ENCODE results near the gene CST3.
A peak's percentile ranks its signal among the peaks of the same experiment; 100 is the strongest.

The CST3 gene

GRCh38 chr20:23609486-23610109 lies 28.2 kb downstream of the CST3 start:
- TF ChIP-seq JUND (IDR thresholded peaks at IDR 0.05; ENCODE audit: low read depth): no peak
- in situ Hi-C loops (cut with HindIII; ENCODE audit: low pct_unique_long_range_greater_than_20kb, low sequenced_read_pairs): no loop called here
- DNase-seq (ENCODE audit: low read depth in 1 of 2, low spot score in 1 of 2): no peak

GRCh38 chr20:23608251-23608846 lies 29.4 kb downstream of the CST3 start:
- in situ Hi-C loops (cut with HindIII; ENCODE audit: low pct_unique_long_range_greater_than_20kb, low sequenced_read_pairs): no loop called here

DNA sequence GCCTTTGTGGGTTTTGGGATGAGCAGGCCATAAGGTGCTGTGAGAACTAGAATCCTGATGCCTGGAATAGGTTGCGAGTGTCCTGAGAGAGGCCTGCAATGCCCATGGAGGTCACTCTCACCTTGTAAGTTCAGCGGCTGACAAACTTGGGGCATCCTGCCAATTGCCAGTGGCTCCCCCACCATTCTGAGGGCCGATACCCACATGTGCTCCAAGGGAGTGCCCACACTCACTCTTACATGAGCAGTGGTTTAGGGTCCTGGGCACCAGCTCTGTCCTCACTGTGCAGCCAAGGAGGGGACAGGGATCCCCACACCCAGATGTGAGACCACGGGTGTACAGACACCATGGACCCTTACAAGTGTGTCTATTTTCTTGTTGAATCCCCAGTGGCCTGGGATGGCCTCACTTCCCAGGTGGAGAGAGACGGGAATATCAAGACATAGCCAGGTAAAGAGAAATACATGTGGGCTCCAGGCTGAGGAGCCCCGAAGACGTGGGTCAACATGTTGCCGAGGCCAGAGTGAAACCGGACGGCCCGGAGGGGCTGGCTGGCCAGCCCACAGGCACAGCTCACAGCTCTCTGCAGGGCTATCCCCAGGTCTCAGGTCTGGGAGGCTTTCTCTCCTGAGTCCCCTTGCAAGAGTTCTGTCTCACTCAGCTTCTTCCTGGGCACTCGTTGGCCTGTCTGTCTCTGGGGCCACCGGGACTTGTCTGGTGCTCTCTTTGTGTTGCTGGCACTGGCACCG lies 30.1 kb downstream of the CST3 start:
- no peak for TF ChIP-seq JUND (IDR thresholded peaks at IDR 0.05; ENCODE audit: low read depth)
- in situ Hi-C loops (cut with HindIII; ENCODE audit: low pct_unique_long_range_greater_than_20kb, low sequenced_read_pairs): no loop called here
- no peak for DNase-seq (ENCODE audit: low read depth in 1 of 2, low spot score in 1 of 2)

More at GRCh38 chr20:23608251-23608846, 29.4 kb downstream of the CST3 start:
- DNase-seq (ENCODE audit: low read depth in 1 of 2, low spot score in 1 of 2): no peak
- no peak for TF ChIP-seq JUND (IDR thresholded peaks at IDR 0.05; ENCODE audit: low read depth)

- TF ChIP-seq JUND (IDR thresholded peaks at IDR 0.05; ENCODE audit: low read depth): no peak
- in situ Hi-C loops (cut with HindIII; ENCODE audit: low pct_unique_long_range_greater_than_20kb, low sequenced_read_pairs): no loop called here
- DNase-seq (ENCODE audit: low read depth in 1 of 2, low spot score in 1 of 2): peak; percentile 83 to 92
Measured at GRCh38 chr20:23606652-23607049, 31.1 kb downstream of the CST3 start.

DNA sequence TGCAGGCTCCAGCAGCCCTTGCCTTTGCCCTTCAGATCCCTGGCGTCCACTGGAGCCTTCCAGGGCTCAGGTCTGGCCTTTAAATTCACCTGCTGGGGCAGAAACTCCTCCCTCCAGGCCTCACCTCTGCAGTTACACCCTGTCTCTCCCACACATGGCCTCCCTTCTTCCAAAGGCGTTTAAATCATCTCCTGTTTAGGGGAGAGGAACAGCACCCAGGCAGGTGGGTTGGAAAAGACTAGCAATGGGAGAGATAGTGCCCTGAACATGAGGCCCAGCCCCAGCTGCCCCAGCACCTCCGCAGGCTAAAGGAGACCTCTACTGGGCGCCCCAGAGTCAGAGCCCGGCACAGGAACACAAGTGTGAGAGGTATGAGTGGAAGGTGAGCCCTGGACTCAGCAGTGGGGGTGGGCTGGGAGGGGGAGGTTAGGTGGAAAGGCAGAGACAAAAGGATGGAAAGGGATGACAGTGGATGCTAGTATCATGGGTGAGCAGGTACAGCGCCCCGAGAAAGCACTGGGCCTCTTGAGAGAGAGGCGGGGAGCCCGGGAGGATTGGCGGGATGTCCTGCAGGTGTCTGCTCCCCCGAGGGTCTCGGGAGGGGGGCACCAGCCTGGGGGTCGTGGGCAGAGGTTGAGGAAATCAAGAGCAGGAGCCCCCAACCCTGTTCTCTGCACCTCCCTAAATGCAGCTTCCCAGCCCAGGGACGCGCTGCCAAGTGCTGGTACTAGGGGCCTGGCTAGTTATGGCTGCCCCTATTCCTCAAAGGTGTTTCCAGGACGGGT lies 31.7 kb downstream of the CST3 start, which contains the start of gene CST9:
Gene CST9, minus strand, starts transcription at position 51 of the 785 bp plus-strand sequence. CDS start 53 bp downstream, outside the sequence.
- in situ Hi-C loops (cut with HindIII; ENCODE audit: low pct_unique_long_range_greater_than_20kb, low sequenced_read_pairs): no loop called here
- DNase-seq (ENCODE audit: low read depth in 1 of 2, low spot score in 1 of 2): no peak
- no peak for TF ChIP-seq JUND (IDR thresholded peaks at IDR 0.05; ENCODE audit: low read depth)

DNA sequence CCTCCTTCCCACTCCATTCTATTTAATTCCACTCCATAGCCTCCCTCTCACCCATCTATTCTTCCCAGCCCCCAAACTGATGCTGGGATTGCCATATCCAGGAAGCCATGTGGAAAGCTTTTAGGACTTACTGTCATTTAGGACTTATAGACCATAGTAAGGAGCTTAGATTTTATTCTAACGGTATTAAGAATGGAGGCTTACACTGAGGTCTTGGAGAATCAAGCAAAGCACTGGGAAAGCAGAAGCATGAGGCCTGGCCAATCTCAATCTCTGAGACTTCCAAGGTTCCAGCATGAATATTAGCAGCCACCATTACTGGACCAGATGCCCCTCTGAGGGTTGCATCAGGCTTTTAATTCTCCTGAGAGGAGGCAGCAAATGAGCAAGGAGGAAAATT lies 33.4 kb downstream of the CST3 start:
- DNase-seq (ENCODE audit: low read depth in 1 of 2, low spot score in 1 of 2): no peak
- TF ChIP-seq JUND (IDR thresholded peaks at IDR 0.05; ENCODE audit: low read depth): no peak
- in situ Hi-C loops (cut with HindIII; ENCODE audit: low pct_unique_long_range_greater_than_20kb, low sequenced_read_pairs): no loop called here

GRCh38 chr20:23603321-23603720 lies 34.4 kb downstream of the CST3 start:
- no peak for TF ChIP-seq JUND (IDR thresholded peaks at IDR 0.05; ENCODE audit: low read depth)
- in situ Hi-C loops (cut with HindIII; ENCODE audit: low pct_unique_long_range_greater_than_20kb, low sequenced_read_pairs): no loop called here
- no peak for DNase-seq (ENCODE audit: low read depth in 1 of 2, low spot score in 1 of 2)

GRCh38 chr20:23602699-23603098 lies 35.1 kb downstream of the CST3 start:
- DNase-seq (ENCODE audit: low read depth in 1 of 2, low spot score in 1 of 2): no peak
- no peak for TF ChIP-seq JUND (IDR thresholded peaks at IDR 0.05; ENCODE audit: low read depth)
- in situ Hi-C loops (cut with HindIII; ENCODE audit: low pct_unique_long_range_greater_than_20kb, low sequenced_read_pairs): no loop called here

DNA sequence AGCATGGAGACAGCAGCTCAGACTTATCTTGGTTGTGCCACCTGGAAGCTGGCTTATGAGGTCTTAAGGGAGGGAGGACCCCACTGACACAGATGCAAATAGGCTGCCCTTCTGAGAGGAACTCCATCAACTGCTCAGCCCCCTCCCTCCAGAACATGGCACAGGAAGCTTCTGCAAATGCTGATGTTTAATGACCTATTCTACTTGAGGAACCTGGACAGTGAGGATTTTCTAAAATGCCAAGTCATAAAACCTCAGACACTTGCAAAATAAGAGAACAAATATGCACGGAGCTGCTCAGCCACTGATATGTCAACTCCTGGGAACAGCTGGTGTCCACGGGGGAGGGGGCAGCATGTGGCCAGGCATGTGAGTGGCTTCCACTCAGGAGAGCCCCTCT lies 35.5 kb downstream of the CST3 start:
- no peak for DNase-seq (ENCODE audit: low read depth in 1 of 2, low spot score in 1 of 2)
- no peak for TF ChIP-seq JUND (IDR thresholded peaks at IDR 0.05; ENCODE audit: low read depth)
- in situ Hi-C loops (cut with HindIII; ENCODE audit: low pct_unique_long_range_greater_than_20kb, low sequenced_read_pairs): no loop called here

- in situ Hi-C loops (cut with HindIII; ENCODE audit: low pct_unique_long_range_greater_than_20kb, low sequenced_read_pairs): no loop called here
- DNase-seq (ENCODE audit: low read depth in 1 of 2, low spot score in 1 of 2): no peak
- no peak for TF ChIP-seq JUND (IDR thresholded peaks at IDR 0.05; ENCODE audit: low read depth)
Measured at GRCh38 chr20:23601715-23602114, 36.0 kb downstream of the CST3 start.

DNA sequence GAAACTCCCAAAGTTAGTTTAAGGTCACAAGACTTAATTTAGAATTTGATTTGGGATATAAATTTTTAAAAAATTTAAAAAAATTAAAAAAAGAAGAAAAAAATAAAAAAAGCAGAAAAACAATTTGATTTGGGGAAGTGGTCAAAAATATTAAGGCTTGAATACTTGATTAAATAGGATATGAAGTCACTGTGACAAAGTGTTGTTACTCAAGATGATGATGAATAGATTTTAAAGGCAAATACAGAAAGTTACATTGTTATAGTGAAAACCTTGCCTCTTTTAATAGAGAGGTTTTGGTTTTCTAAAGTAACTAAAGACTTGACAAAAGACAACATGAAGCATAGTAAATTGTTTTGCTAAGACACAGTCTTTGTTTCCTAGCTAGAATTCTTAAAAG lies 39.3 kb downstream of the CST3 start:
- in situ Hi-C loops (cut with HindIII; ENCODE audit: low pct_unique_long_range_greater_than_20kb, low sequenced_read_pairs): no loop called here
- TF ChIP-seq JUND (IDR thresholded peaks at IDR 0.05; ENCODE audit: low read depth): no peak
- DNase-seq (ENCODE audit: low read depth in 1 of 2, low spot score in 1 of 2): no peak

DNA sequence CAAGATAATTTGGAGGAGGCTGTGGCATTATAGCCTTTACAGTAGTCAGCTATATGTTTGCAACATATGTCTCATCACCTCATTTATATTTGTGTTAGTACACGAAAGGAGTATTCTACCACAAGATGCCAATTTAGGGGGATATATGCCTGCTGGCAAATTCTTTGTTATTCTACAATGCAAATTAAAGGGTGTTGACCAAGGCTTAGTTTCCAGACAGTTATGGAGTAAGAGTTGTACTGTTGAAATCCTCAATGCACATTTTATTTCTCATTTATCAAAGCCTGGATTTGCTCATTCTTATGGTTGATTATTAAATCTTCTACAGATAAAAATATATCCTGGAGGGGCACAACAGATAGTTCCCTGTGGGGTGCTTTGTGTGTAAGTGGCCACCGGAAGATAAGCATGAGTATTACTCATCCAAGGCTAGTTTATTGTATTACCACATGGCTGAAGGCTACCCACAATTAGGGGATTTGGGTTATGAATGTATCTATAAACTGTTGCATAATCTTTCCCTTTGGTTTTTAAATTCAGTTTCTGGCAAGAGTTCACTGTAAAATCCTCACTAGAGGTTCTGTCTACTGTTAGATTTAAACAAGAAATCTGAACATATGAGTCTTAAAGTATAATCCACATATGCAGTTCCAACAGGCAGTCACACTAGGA lies 41.0 kb downstream of the CST3 start:
- TF ChIP-seq JUND (IDR thresholded peaks at IDR 0.05; ENCODE audit: low read depth): no peak
- in situ Hi-C loops (cut with HindIII; ENCODE audit: low pct_unique_long_range_greater_than_20kb, low sequenced_read_pairs): no loop called here
- DNase-seq (ENCODE audit: low read depth in 1 of 2, low spot score in 1 of 2): no peak
